AG09319 (cell line): ENCODE data around the gene SYNJ2.
A peak's percentile ranks its signal among the peaks of the same experiment; 100 is the strongest.

Source experiments
- DNase-seq: peaks from one replicate; pipeline ENCODE4 v3.0.0-alpha.2; 2010; ENCODE audit warnings: low read depth; ENCODE audit errors: extremely low read depth
- CTCF ChIP-seq: IDR thresholded peaks from 2 replicates; pipeline ENCODE4 v1.5.1; 2011; ENCODE audit warnings: low read depth, mild to moderate bottlenecking, inconsistent platforms, low read length, moderate library complexity

SYNJ2 gene

GRCh38 chr6:157989541-157990289 lies 8.1 kb downstream of the SYNJ2 start:
- TF ChIP-seq CTCF, result peak; percentile 10
- no peak for DNase-seq

- no peak for TF ChIP-seq CTCF
- no peak for DNase-seq
Observed at GRCh38 chr6:157990321-157991066, 8.8 kb downstream of the SYNJ2 start.

- TF ChIP-seq CTCF, result no peak
- DNase-seq, result no peak
Observed at GRCh38 chr6:157991067-157991432, 9.4 kb downstream of the SYNJ2 start.

- DNase-seq, result no peak
- TF ChIP-seq CTCF, result no peak
Observed at GRCh38 chr6:157993076-157993475, 11.4 kb downstream of the SYNJ2 start.

DNA sequence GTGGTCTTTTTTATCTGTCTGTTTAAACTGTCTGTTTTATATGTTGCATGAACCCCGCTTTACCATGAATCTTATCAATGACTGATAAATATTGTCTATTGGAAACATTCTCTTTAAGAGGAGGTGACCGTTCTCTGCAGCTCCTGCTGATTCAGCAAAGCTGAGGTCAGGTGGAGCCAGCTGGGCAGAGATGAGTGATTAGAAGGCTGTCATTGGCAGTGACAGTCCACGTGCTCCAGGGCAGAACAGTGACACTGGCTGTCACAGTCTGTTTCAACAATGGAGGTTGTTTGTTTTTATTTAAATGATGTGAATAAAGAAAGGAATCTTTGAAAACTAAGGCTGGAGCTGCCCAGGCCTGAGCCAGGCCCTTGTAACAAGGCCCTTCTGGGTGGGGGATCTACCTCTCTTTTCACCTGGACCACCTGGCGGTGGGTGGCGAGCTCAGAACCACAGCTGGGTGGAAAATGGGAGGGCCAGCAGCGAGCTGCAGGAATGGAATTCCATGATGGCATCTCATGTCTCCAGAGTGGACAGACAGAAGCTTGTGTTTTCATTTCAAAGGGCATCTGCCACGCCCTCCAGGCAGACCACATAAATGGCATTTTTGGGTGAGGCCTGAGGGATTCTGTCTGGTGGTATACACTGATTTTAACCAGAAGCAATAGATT lies 12.6 kb downstream of the SYNJ2 start:
- DNase-seq, result no peak
- no peak for TF ChIP-seq CTCF

- DNase-seq, result no peak
- TF ChIP-seq CTCF, result no peak
Observed at GRCh38 chr6:157995458-157995857, 13.8 kb downstream of the SYNJ2 start.

GRCh38 chr6:157996201-157996712 lies 14.6 kb downstream of the SYNJ2 start:
- DNase-seq, result no peak
- no peak for TF ChIP-seq CTCF
